HEK293T (cell line): Measurements from ENCODE around the gene EYS.

Experiments
- CTCF ChIA-PET: fragments of 350-600 bp; formaldehyde crosslinking; extraction: SDS; loops from one replicate; lab custom pipeline; 2021; ENCODE audit warnings: antibody characterized with exemption, inconsistent platforms; lab: Yijun Ruan, JAX
- POLR2A ChIA-PET: fragments of 350-600 bp; formaldehyde crosslinking; extraction: SDS; loops from one replicate; lab custom pipeline; 2020; ENCODE audit warnings: antibody characterized with exemption, inconsistent platforms; lab: Yijun Ruan, JAX
- DNase-seq: peaks from one replicate; pipeline ENCODE4 v3.0.0; 2012; ENCODE audit warnings: mixed read lengths; ENCODE audit errors: extremely low spot score
- ARNT ChIP-seq: fragments of 450-650 bp; IDR thresholded peaks from 2 replicates; pipeline ENCODE4 v1.6.1; 2017; ENCODE audit warnings: mild to moderate bottlenecking
- BHLHE40 ChIP-seq: fragments of 450-650 bp; IDR thresholded peaks from 2 replicates; pipeline ENCODE4 v1.6.1; 2016; ENCODE audit warnings: mild to moderate bottlenecking, moderate library complexity, borderline replicate concordance
- CTBP1 ChIP-seq: fragments of 450-650 bp; IDR thresholded peaks from 2 replicates; pipeline ENCODE4 v1.6.1; 2016; ENCODE audit warnings: borderline replicate concordance
- ELF4 ChIP-seq: fragments of 450-650 bp; IDR thresholded peaks from 2 replicates; pipeline ENCODE4 v1.6.1; 2017; ENCODE audit warnings: antibody characterized with exemption
- FOXA1 ChIP-seq: fragments of 450-650 bp; IDR thresholded peaks from 2 replicates; pipeline ENCODE4 v1.6.1; 2016; ENCODE audit warnings: mild to moderate bottlenecking
- FOXK2 ChIP-seq: fragments of 450-650 bp; IDR thresholded peaks from 2 replicates; pipeline ENCODE4 v1.6.1; 2016; ENCODE audit warnings: mild to moderate bottlenecking
- FOXM1 ChIP-seq: fragments of 450-650 bp; IDR thresholded peaks from 2 replicates; pipeline ENCODE4 v1.6.1; 2017; ENCODE audit warnings: mild to moderate bottlenecking, borderline replicate concordance
- HDGF ChIP-seq: fragments of 450-650 bp; IDR thresholded peaks from 2 replicates; pipeline ENCODE4 v1.6.1; 2017; ENCODE audit warnings: antibody characterized with exemption, borderline replicate concordance
- L3MBTL2 ChIP-seq: fragments of 450-650 bp; conservative IDR thresholded peaks from 2 replicates; pipeline ENCODE4 v1.6.1; 2016; ENCODE audit warnings: mild to moderate bottlenecking
- LEF1 ChIP-seq: fragments of 450-650 bp; IDR thresholded peaks from 2 replicates; pipeline ENCODE4 v1.6.1; 2017; ENCODE audit warnings: mild to moderate bottlenecking, borderline replicate concordance
- NFRKB ChIP-seq: fragments of 450-650 bp; IDR thresholded peaks from 2 replicates; pipeline ENCODE4 v1.6.1; 2016; ENCODE audit warnings: mild to moderate bottlenecking, moderate library complexity
- SP1 ChIP-seq: fragments of 450-650 bp; IDR thresholded peaks from 2 replicates; pipeline ENCODE4 v1.6.1; 2017
- SUZ12 ChIP-seq: fragments of 450-650 bp; IDR thresholded peaks from 2 replicates; pipeline ENCODE4 v1.6.1; 2016; ENCODE audit warnings: mild to moderate bottlenecking
- TARDBP ChIP-seq: fragments of 450-650 bp; IDR thresholded peaks from 2 replicates; pipeline ENCODE4 v1.6.1; 2016
- ZNF384 ChIP-seq: fragments of 450-650 bp; IDR thresholded peaks from 2 replicates; pipeline ENCODE4 v1.6.1; 2016
- TF ChIP-seq, protein P1 (sequence below): fragments of 450-650 bp; IDR thresholded peaks from 2 replicates; pipeline ENCODE4 v1.6.1; 2016

Gene EYS

DNA sequence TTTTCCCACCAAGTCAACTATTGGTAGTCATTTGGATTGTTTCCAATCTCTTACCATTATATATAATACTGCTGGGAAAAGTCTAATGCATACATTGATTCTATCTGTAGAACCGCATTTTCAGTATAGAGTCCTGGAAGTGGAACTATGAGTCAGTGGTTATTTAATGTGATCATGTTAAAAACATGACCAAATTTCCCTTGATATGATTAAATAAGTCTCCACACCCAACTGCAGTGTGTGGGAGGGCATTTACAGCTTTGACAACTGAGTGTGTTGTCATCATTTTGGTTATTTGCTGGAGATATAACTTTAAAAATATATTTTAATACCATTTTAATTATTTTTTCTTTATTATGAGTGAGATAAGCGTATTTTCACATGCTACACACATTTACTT is 1027.6 kb downstream of the EYS start:
- ChIA-PET POLR2A (no interaction called here), CTCF (no interaction called here)
- DNase-seq: no peak
- no peak for TF ChIP-seq SP1
- no peak for TF ChIP-seq SUZ12
- TF ChIP-seq TARDBP: no peak
- no peak for TF ChIP-seq ZNF384

DNA sequence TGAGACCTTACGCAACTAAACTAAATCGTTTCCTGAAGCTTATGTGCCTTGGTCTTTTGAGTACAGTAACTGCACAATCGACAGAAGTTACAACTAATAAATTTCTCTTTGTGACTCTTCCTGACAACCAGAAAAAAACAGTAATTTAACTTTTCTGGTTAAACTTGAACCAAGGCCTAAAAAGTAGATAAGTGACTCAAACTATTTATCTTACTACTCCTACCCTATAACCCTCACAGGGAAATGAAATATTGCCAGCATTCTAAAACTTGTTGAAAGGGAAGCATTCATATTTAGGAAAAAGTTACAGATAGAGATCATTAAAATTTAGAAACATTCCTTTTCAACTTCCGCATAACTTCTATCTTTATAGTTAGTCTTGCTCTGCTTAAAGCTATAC is 1034.4 kb downstream of the EYS start:
- ChIA-PET CTCF (no interaction called here), POLR2A (no interaction called here)
- no peak for TF ChIP-seq ARNT
- no peak for TF ChIP-seq NFRKB
- TF ChIP-seq ELF4: no peak
- TF ChIP-seq, protein P1, sequence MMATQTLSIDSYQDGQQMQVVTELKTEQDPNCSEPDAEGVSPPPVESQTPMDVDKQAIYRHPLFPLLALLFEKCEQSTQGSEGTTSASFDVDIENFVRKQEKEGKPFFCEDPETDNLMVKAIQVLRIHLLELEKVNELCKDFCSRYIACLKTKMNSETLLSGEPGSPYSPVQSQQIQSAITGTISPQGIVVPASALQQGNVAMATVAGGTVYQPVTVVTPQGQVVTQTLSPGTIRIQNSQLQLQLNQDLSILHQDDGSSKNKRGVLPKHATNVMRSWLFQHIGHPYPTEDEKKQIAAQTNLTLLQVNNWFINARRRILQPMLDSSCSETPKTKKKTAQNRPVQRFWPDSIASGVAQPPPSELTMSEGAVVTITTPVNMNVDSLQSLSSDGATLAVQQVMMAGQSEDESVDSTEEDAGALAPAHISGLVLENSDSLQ: no peak
- no peak for TF ChIP-seq L3MBTL2
- no peak for TF ChIP-seq FOXM1
- no peak for TF ChIP-seq FOXK2
- TF ChIP-seq CTBP1: no peak
- no peak for TF ChIP-seq SP1
- TF ChIP-seq SUZ12: no peak
- no peak for TF ChIP-seq LEF1
- no peak for TF ChIP-seq ZNF384
- TF ChIP-seq FOXA1: no peak
- no peak for TF ChIP-seq HDGF
- TF ChIP-seq BHLHE40: no peak
- TF ChIP-seq TARDBP: no peak
- no peak for DNase-seq

DNA sequence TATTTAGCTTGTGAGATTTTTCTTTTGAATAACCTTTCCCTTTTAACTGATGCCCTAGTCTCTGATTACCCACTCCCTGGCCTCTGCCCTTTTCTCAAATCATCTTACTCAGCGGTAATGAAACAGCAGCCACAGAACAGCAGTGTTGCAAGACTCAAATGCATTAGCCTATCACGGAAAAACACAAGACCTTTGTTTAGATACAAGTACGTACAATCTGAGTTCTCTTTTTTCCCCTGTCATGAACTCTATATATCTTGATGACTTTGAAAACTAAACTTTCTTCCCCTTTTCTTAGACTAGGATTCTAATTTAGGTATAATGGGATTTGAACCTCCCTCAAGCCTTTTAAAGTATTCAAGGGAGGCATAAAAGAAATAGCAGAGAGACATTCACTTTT is 1034.9 kb downstream of the EYS start:
- POLR2A ChIA-PET: no interaction called here

DNA sequence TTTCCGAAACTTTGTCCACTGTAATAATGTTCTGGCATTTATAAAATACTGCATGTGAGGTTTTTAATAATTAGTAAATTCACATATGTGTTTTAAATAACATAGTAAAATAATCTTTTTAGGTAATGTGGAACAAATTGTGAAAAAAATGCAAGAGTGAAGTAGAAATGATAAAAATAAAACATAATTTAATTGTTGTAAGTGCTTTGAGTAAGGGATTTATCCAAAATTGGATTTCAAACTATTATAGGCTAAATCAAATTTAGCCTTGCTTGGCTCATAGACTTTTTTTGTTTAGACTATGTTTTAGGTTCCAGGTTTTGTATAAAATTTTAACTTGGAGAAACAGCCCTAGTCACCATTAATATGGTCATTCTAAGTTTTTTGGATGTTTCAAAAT is 1041.9 kb downstream of the EYS start:
- CTCF ChIA-PET: no interaction called here
- no peak for DNase-seq
- POLR2A ChIA-PET: no interaction called here
- no peak for TF ChIP-seq SUZ12
- TF ChIP-seq SP1: no peak
- no peak for TF ChIP-seq FOXM1
- no peak for TF ChIP-seq ARNT
- no peak for TF ChIP-seq CTBP1
- TF ChIP-seq NFRKB: no peak
- TF ChIP-seq LEF1: no peak
- no peak for TF ChIP-seq ELF4
- no peak for TF ChIP-seq TARDBP
- TF ChIP-seq, protein P1: no peak
- no peak for TF ChIP-seq ZNF384
- TF ChIP-seq FOXA1: no peak
- no peak for TF ChIP-seq BHLHE40
- TF ChIP-seq FOXK2: no peak
- no peak for TF ChIP-seq L3MBTL2
- no peak for TF ChIP-seq HDGF

More for the DNA sequence above, 1034.9 kb downstream of the EYS start:
- TF ChIP-seq L3MBTL2 (no peak), HDGF (no peak), ARNT (no peak), NFRKB (no peak), SP1 (no peak), SUZ12 (no peak), ELF4 (no peak), TARDBP (no peak), FOXK2 (no peak)
- DNase-seq: no peak
- CTCF ChIA-PET: no interaction called here

DNA sequence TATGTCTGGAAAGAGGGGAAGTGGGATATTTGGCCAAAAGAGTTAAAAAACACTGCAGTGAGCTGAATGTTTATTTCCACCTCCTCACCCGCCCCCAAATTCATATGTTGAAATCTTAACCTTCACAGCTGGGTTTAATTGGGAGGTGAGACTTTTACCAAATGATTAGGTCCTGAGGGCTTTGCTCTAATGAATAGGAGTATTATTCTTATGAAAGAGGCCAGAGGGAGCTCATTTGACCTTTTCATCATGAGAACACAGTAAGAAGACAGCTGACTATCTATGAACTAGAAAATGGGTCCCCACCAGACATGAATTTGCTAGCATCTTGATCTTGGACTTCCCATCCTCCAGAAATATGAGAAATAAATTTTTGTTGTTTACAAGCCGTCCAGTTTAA is 1042.5 kb downstream of the EYS start:
- DNase-seq: no peak
- ChIA-PET POLR2A (no interaction called here), CTCF (no interaction called here)
- TF ChIP-seq CTBP1 (no peak), L3MBTL2 (no peak), LEF1 (no peak), HDGF (no peak), BHLHE40 (no peak), FOXM1 (no peak), FOXA1 (no peak), SP1 (no peak), NFRKB (no peak)

DNA sequence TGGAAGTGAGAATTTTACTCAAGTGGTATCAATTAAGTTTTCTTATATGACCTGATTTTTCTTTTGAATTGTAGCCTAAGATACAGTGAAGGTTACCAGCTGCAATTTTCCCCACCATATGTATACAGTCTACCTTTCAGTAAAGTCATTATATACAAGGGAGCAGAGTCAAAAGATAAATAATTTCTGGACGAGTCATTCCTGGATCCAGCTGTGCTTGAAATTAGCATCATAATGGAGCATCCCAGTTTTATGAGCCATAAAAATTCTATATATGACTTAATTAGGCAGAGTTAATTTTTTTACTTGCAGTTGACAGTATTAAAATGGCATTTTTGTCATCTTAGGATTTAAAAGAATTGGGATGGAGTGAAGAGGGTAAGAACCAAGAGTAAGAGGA is 1063.0 kb downstream of the EYS start:
- ChIA-PET POLR2A (no interaction called here), CTCF (no interaction called here)
- TF ChIP-seq ELF4 (no peak), LEF1 (no peak), CTBP1 (no peak), ZNF384 (no peak)
- DNase-seq: no peak

DNA sequence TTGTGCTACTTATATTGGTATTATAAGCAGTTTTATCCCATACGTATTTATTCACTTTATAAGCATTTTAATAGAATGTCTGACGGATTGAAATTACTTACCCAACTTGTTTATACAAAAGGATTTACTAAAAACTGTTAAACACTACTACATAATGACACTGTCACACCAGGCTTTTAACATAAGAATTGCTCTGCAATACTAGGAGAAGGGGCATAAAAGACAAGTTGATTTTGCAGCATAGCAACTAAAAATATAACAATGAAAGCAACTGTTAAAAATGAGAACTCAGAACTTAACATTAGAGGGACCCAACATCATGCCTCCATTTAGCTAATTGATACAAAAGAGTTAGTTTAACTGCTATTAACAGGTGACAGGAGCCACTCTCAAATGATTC is 1076.1 kb downstream of the EYS start:
- ChIA-PET CTCF (no interaction called here), POLR2A (no interaction called here)
- TF ChIP-seq SUZ12 (no peak), NFRKB (no peak), BHLHE40 (no peak), ARNT (no peak), CTBP1 (no peak)
- DNase-seq: no peak

DNA sequence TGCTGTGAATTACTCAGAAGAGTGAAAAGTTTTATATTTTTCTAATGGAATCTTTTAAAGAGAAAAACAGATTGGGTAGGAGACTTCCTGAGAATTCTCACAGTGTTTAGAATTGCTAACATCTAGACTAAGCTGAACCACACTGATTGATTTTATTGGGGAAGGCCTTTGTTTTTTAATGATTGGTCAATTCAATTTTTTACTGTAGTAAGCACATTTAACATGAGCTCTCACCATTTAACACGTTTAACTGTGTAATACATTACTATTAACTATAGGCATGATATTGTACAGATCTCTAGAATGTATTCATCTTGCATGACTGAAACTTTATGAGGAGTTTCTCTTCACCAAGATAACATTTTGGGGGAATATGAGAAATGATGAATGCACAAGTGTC is 1084.1 kb downstream of the EYS start:
- no peak for DNase-seq
- ChIA-PET CTCF (no interaction called here), POLR2A (no interaction called here)
- TF ChIP-seq TARDBP (no peak), SP1 (no peak), BHLHE40 (no peak), LEF1 (no peak), L3MBTL2 (no peak), FOXM1 (no peak), FOXA1 (no peak), ARNT (no peak), HDGF (no peak), ZNF384 (no peak), SUZ12 (no peak), FOXK2 (no peak), CTBP1 (no peak), ELF4 (no peak), NFRKB (no peak)
- TF ChIP-seq, protein P1: no peak
